KMS-11 (cell line): ENCODE measurements around the gene TMEM263.

Experiments
- H2AFZ ChIP-seq: fragments of 200-600 bp; sonication (generic); 2 replicates; pipeline ENCODE4 v1.6.1; 2016; ENCODE audit warnings: antibody characterized with exemption, mixed run types, low read depth
- H3K27ac ChIP-seq: fragments of 200-600 bp; sonication (generic); 2 replicates; pipeline ENCODE4 v1.6.1; 2016; ENCODE audit warnings: mild to moderate bottlenecking, mixed run types
- H3K27me3 ChIP-seq: fragments of 200-600 bp; sonication (generic); 2 replicates; pipeline ENCODE4 v1.6.1; 2017; ENCODE audit warnings: mild to moderate bottlenecking, low read depth, mixed run types, moderate library complexity; ENCODE audit not compliant: insufficient read depth
- H3K36me3 ChIP-seq: fragments of 200-600 bp; sonication (generic); 2 replicates; pipeline ENCODE4 v1.6.1; 2017; ENCODE audit warnings: mild to moderate bottlenecking, mixed run types; ENCODE audit not compliant: insufficient read depth
- H3K4me1 ChIP-seq: fragments of 200-600 bp; sonication (generic); 2 replicates; pipeline ENCODE4 v1.6.1; 2016; ENCODE audit warnings: mild to moderate bottlenecking, low read depth, mixed run types; ENCODE audit not compliant: poor library complexity, severe bottlenecking
- H3K4me2 ChIP-seq: fragments of 200-600 bp; sonication (generic); 2 replicates; pipeline ENCODE4 v1.7.0; 2016; ENCODE audit warnings: mild to moderate bottlenecking, mixed run types
- H3K4me3 ChIP-seq: fragments of 200-600 bp; sonication (generic); IDR thresholded peaks from 2 replicates; pipeline ENCODE4 v1.6.1; 2017; ENCODE audit warnings: low read depth, low read length, mixed read lengths; ENCODE audit not compliant: insufficient read depth
- H3K79me2 ChIP-seq: fragments of 200-600 bp; sonication (generic); 2 replicates; pipeline ENCODE4 v1.6.1; 2016; ENCODE audit warnings: low read depth, mixed run types; ENCODE audit not compliant: insufficient read depth
- H3K9ac ChIP-seq: fragments of 200-600 bp; sonication (generic); 2 replicates; pipeline ENCODE4 v1.6.1; 2016; ENCODE audit warnings: mild to moderate bottlenecking, mixed run types
- H4K20me1 ChIP-seq: fragments of 200-600 bp; sonication (generic); 2 replicates; pipeline ENCODE4 v1.6.1; 2016; ENCODE audit warnings: mild to moderate bottlenecking, mixed run types; ENCODE audit not compliant: insufficient read depth
- TF ChIP-seq, protein P1 (sequence below): fragments of 200-600 bp; sonication (generic); conservative IDR thresholded peaks from 2 replicates; pipeline ENCODE4 v1.6.1; 2017; ENCODE audit warnings: low read depth, mild to moderate bottlenecking, antibody characterized with exemption, low read length, moderate library complexity, mixed read lengths

Gene TMEM263

DNA sequence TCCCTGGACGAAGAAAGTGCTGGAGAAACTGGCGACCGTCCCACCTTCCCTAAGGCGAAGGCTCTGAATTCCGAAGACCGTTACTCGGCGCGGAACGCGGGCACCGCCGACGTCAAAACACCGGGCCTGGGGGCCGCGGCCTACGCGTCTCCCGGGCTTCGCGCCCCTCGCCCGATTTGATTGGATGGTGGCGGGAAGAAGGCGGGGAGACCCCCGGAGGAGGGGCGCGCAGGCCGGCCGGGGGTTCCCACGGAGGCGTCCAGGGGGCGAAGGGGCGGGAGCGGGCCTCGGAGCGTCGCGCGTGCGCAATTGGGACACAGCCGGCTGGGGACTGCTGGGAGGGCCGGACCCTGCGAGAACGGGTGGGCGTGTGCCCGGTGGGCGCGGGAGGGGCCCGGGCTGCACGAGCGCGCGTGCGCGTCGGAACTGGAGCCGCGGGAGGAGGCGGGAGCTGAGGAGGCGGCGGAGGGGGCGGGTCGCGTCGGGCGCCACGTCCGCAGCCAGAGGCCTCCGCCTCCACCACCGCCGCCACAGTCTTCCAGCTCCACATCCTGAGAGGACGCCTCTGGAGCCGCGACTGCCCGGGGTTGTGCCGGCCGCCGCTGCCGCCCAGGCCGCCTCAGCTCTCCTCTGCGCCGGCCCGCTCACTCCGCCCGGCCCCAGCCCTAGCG, at the start of gene TMEM263:
TSS of gene TMEM263 (plus strand) at position 531 of the 671 bp plus-strand sequence. CDS start 11,210 bp downstream, outside the sequence.
- no peaks in the 10 kb centered on the region for H4K20me1 ChIP-seq
- H3K4me1 ChIP-seq: peaks cover 6% of the 10 kb centered on the region
- no peaks in the 10 kb centered on the region for H3K27me3 ChIP-seq
- peak within 1 kb of the TSS; percentile 57; the same call in 1 of the 2 replicates for H3K9ac ChIP-seq
- H3K4me3 ChIP-seq: no peak within 1 kb of the TSS
- peak within 1 kb of the TSS; percentile 81 for H2AFZ ChIP-seq
- peak within 1 kb of the TSS; percentile 59 for H3K4me2 ChIP-seq
- H3K79me2 ChIP-seq: no peaks in the 10 kb centered on the region
- H3K36me3 ChIP-seq: no peaks in the 10 kb centered on the region
- no peak within 1 kb of the TSS for H3K27ac ChIP-seq
- TF ChIP-seq, protein P1, sequence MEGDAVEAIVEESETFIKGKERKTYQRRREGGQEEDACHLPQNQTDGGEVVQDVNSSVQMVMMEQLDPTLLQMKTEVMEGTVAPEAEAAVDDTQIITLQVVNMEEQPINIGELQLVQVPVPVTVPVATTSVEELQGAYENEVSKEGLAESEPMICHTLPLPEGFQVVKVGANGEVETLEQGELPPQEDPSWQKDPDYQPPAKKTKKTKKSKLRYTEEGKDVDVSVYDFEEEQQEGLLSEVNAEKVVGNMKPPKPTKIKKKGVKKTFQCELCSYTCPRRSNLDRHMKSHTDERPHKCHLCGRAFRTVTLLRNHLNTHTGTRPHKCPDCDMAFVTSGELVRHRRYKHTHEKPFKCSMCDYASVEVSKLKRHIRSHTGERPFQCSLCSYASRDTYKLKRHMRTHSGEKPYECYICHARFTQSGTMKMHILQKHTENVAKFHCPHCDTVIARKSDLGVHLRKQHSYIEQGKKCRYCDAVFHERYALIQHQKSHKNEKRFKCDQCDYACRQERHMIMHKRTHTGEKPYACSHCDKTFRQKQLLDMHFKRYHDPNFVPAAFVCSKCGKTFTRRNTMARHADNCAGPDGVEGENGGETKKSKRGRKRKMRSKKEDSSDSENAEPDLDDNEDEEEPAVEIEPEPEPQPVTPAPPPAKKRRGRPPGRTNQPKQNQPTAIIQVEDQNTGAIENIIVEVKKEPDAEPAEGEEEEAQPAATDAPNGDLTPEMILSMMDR: no peak

DNA sequence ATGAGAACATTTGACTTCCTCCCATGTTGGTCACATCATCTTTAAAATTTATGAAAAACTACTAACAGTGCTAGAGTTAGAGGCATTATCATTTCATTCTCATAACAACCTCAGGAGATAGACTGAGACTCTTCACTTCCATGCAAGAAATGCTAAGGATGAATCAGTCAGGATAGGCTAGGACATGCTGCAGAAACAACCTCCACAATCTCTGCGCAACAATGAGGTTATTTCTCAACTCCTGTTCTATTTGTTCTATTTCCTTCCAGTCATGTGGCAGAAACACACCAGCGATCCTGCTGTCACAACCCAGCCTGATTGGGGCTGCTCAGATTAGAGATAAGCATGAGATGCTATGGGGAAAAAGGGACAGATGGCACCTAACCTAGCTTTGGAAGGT, 49.0 kb upstream of the TMEM263 start:
- TF ChIP-seq, protein P1: no peak
- no peak overlapping the region for H3K27ac ChIP-seq
- H3K79me2 ChIP-seq: no peaks in the 10 kb centered on the region
- H3K4me3 ChIP-seq: no peak overlapping the region
- H3K36me3 ChIP-seq: no peaks in the 10 kb centered on the region
- no peak overlapping the region for H3K4me2 ChIP-seq
- no peaks in the 10 kb centered on the region for H3K4me1 ChIP-seq
- H2AFZ ChIP-seq: no peak overlapping the region
- H3K9ac ChIP-seq: no peak overlapping the region
- no peaks in the 10 kb centered on the region for H4K20me1 ChIP-seq
- H3K27me3 ChIP-seq: no peaks in the 10 kb centered on the region

DNA sequence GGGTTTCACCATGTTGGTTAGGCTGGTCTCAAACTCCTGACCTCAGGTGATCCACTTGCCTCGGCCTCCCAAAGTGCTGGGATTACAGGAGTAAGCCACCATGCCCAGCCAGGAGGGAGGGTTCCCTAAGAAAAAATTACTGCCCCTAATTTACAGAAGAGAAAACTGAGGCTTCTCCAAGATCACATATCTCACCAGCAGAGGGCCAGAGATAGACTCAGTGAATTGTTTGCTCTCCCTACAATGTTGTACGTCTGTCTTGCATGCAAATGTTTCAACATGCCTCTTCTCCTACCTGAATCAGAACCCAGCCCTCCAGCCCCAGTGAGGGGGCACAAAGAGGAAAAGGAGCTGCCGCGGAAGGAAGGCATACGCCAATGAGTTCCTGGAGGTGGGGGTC, 48.3 kb upstream of the TMEM263 start:
- TF ChIP-seq, protein P1: no peak
- Histone ChIP-seq H3K4me3 (no peak overlapping the region), H3K36me3 (no peaks in the 10 kb centered on the region), H4K20me1 (no peaks in the 10 kb centered on the region), H3K79me2 (no peaks in the 10 kb centered on the region), H3K4me1 (no peaks in the 10 kb centered on the region), H3K9ac (no peak overlapping the region), H3K27ac (no peak overlapping the region), H3K4me2 (no peak overlapping the region), H3K27me3 (no peaks in the 10 kb centered on the region), H2AFZ (no peak overlapping the region)

DNA sequence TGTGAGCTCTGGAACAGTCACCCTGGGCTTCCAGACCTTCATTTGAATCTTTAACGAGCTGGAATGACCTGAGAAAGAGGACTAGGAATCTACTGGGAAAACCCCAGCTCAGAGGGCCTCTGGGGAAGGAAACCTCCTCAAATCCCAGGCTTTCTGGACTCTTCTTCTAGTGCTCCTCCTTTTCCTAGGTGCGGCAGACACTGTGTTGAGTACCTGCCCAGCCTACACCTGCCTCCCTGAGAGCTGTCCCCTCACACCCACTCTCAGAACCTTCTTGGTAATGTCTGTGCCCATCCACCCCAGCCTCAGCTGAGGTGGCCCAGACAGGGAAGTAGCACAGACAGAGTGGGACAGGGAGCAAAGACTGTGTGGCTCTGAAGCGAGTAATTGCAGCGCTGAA, 47.9 kb upstream of the TMEM263 start:
- Histone ChIP-seq H3K27me3 (no peaks in the 10 kb centered on the region), H3K27ac (no peak overlapping the region), H3K79me2 (no peaks in the 10 kb centered on the region), H3K4me1 (no peaks in the 10 kb centered on the region), H3K9ac (no peak overlapping the region), H2AFZ (no peak overlapping the region), H3K36me3 (no peaks in the 10 kb centered on the region), H3K4me2 (no peak overlapping the region), H3K4me3 (no peak overlapping the region), H4K20me1 (no peaks in the 10 kb centered on the region)
- TF ChIP-seq, protein P1: no peak
